ENCODE measurements around the gene CD36. TPM values are rescaled to one million over a fixed set of nuclear protein-coding genes. Genes with fewer than 3 reads are reported as not detected.

CD36 gene
- total RNA-seq, 1 experiment from 2014 or later, result 0.12 TPM

- ChIA-PET CTCF (no interaction called here), POLR2A (no interaction called here)
- Mint-ChIP-seq H3K4me3 (ENCODE audit: unreplicated experiment) (no peak overlapping the region), H3K36me3 (ENCODE audit: insufficient read depth, unreplicated experiment) (no peaks in the 10 kb centered on the region), H3K27me3 (ENCODE audit: insufficient read depth, unreplicated experiment) (no peaks in the 10 kb centered on the region), H3K27ac (ENCODE audit: low read depth, unreplicated experiment) (no peak overlapping the region), H3K9me3 (ENCODE audit: unreplicated experiment) (no peaks in the 10 kb centered on the region), H3K4me1 (ENCODE audit: insufficient read depth, unreplicated experiment) (peaks cover 11% of the 10 kb centered on the region)
- TF ChIP-seq CTCF (IDR thresholded peaks at IDR 0.05; ENCODE audit: unreplicated experiment), result no peak
- no TSS peak for BruUV-seq (replicated peaks)
- DNase-seq (ENCODE audit: unreplicated experiment), result no peak
- intact Hi-C loops (cut with micrococcal nuclease), result no loop called here
Measured at GRCh38 chr7:80608336-80608735, 30.1 kb upstream of the CD36 start.

GRCh38 chr7:80609751-80610150 is 28.7 kb upstream of the CD36 start:
- TF ChIP-seq CTCF (IDR thresholded peaks at IDR 0.05; ENCODE audit: unreplicated experiment), result no peak
- POLR2A ChIA-PET, result no interaction called here
- no peaks in the 10 kb centered on the region for H3K9me3 Mint-ChIP-seq (ENCODE audit: unreplicated experiment)

GRCh38 chr7:80611353-80611752 is 27.1 kb upstream of the CD36 start:
- H3K4me3 Mint-ChIP-seq (ENCODE audit: unreplicated experiment), result no peak overlapping the region
- BruUV-seq (replicated peaks), result no TSS peak
- TF ChIP-seq CTCF (IDR thresholded peaks at IDR 0.05; ENCODE audit: unreplicated experiment), result no peak
- H3K27me3 Mint-ChIP-seq (ENCODE audit: insufficient read depth, unreplicated experiment), result no peaks in the 10 kb centered on the region
- no peaks in the 10 kb centered on the region for H3K9me3 Mint-ChIP-seq (ENCODE audit: unreplicated experiment)
- intact Hi-C loops (cut with micrococcal nuclease), result no loop called here
- DNase-seq (ENCODE audit: unreplicated experiment), result no peak
- H3K36me3 Mint-ChIP-seq (ENCODE audit: insufficient read depth, unreplicated experiment), result peaks cover 6% of the 10 kb centered on the region
- POLR2A ChIA-PET, result interaction anchor here (0.7 to 1.9 kb wide), 3 partner anchors 11 to 23 kb away, joined by 3 to 7 read pairs (median 5); no protein-coding TSS in a partner anchor
- peak overlapping the region; percentile 21 for H3K27ac Mint-ChIP-seq (ENCODE audit: low read depth, unreplicated experiment)
- CTCF ChIA-PET, result interaction anchor here (1.1 kb wide), 1 partner anchor 182 kb away, joined by 4 read pairs; no protein-coding TSS in a partner anchor
- H3K4me1 Mint-ChIP-seq (ENCODE audit: insufficient read depth, unreplicated experiment), result peaks cover 25% of the 10 kb centered on the region

More at GRCh38 chr7:80609751-80610150, 28.7 kb upstream of the CD36 start:
- CTCF ChIA-PET, result interaction anchor here (0.6 kb wide), 1 partner anchor 127 kb away, joined by 3 read pairs; no protein-coding TSS in a partner anchor
- no TSS peak for BruUV-seq (replicated peaks)
- H3K4me3 Mint-ChIP-seq (ENCODE audit: unreplicated experiment), result no peak overlapping the region
- no peak overlapping the region for H3K27ac Mint-ChIP-seq (ENCODE audit: low read depth, unreplicated experiment)
- intact Hi-C loops (cut with micrococcal nuclease), result no loop called here
- peaks cover 16% of the 10 kb centered on the region for H3K4me1 Mint-ChIP-seq (ENCODE audit: insufficient read depth, unreplicated experiment)
- peaks cover 3% of the 10 kb centered on the region for H3K36me3 Mint-ChIP-seq (ENCODE audit: insufficient read depth, unreplicated experiment)
- no peaks in the 10 kb centered on the region for H3K27me3 Mint-ChIP-seq (ENCODE audit: insufficient read depth, unreplicated experiment)
- no peak for DNase-seq (ENCODE audit: unreplicated experiment)

GRCh38 chr7:80611779-80612178 is 26.7 kb upstream of the CD36 start:
- intact Hi-C loops (cut with micrococcal nuclease), result no loop called here
- Mint-ChIP-seq H3K4me1 (ENCODE audit: insufficient read depth, unreplicated experiment) (peaks cover 25% of the 10 kb centered on the region), H3K36me3 (ENCODE audit: insufficient read depth, unreplicated experiment) (peaks cover 6% of the 10 kb centered on the region), H3K27ac (ENCODE audit: low read depth, unreplicated experiment) (peak overlapping the region; percentile 21), H3K4me3 (ENCODE audit: unreplicated experiment) (no peak overlapping the region), H3K27me3 (ENCODE audit: insufficient read depth, unreplicated experiment) (no peaks in the 10 kb centered on the region), H3K9me3 (ENCODE audit: unreplicated experiment) (no peaks in the 10 kb centered on the region)
- BruUV-seq (replicated peaks), result no TSS peak
- ChIA-PET CTCF (interaction anchor here (1.1 kb wide), 1 partner anchor 183 kb away, joined by 4 read pairs; no protein-coding TSS in a partner anchor), POLR2A (interaction anchor here (0.7 to 1.9 kb wide), 3 partner anchors 10 to 22 kb away, joined by 3 to 7 read pairs (median 5); no protein-coding TSS in a partner anchor)
- no peak for TF ChIP-seq CTCF (IDR thresholded peaks at IDR 0.05; ENCODE audit: unreplicated experiment)
- peak; percentile 24 for DNase-seq (ENCODE audit: unreplicated experiment)

Measured in MCF 10A (cell line).